ENCODE data around the gene SAMD4B. TPM values are rescaled to one million over a fixed set of nuclear protein-coding genes. Genes with fewer than 3 reads are reported as not detected.

SAMD4B gene
- total and polyA plus RNA-seq, 2 experiments from 2014 or later, result 104 to 172 TPM

DNA sequence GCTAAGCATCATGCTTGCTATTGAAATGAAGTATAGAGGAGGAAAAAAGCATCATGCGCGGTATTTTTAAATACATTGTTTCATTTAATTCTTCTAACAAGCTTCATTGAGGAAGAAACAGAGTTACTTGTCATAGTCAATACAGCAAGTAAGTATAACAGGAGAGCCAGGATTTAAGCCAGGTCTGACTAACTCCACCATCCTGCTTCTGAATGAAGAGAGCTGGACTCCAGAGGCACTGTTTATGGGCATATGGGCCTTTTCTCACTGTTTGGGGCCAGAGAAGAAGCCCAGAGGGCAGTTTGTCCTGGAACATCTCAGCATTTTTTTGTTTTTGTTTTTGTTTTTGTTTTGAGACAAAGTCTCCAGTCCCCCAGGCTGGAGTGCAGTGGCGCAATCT is 7.9 kb downstream of the SAMD4B start (continued):
- TF ChIP-seq, protein P1, sequence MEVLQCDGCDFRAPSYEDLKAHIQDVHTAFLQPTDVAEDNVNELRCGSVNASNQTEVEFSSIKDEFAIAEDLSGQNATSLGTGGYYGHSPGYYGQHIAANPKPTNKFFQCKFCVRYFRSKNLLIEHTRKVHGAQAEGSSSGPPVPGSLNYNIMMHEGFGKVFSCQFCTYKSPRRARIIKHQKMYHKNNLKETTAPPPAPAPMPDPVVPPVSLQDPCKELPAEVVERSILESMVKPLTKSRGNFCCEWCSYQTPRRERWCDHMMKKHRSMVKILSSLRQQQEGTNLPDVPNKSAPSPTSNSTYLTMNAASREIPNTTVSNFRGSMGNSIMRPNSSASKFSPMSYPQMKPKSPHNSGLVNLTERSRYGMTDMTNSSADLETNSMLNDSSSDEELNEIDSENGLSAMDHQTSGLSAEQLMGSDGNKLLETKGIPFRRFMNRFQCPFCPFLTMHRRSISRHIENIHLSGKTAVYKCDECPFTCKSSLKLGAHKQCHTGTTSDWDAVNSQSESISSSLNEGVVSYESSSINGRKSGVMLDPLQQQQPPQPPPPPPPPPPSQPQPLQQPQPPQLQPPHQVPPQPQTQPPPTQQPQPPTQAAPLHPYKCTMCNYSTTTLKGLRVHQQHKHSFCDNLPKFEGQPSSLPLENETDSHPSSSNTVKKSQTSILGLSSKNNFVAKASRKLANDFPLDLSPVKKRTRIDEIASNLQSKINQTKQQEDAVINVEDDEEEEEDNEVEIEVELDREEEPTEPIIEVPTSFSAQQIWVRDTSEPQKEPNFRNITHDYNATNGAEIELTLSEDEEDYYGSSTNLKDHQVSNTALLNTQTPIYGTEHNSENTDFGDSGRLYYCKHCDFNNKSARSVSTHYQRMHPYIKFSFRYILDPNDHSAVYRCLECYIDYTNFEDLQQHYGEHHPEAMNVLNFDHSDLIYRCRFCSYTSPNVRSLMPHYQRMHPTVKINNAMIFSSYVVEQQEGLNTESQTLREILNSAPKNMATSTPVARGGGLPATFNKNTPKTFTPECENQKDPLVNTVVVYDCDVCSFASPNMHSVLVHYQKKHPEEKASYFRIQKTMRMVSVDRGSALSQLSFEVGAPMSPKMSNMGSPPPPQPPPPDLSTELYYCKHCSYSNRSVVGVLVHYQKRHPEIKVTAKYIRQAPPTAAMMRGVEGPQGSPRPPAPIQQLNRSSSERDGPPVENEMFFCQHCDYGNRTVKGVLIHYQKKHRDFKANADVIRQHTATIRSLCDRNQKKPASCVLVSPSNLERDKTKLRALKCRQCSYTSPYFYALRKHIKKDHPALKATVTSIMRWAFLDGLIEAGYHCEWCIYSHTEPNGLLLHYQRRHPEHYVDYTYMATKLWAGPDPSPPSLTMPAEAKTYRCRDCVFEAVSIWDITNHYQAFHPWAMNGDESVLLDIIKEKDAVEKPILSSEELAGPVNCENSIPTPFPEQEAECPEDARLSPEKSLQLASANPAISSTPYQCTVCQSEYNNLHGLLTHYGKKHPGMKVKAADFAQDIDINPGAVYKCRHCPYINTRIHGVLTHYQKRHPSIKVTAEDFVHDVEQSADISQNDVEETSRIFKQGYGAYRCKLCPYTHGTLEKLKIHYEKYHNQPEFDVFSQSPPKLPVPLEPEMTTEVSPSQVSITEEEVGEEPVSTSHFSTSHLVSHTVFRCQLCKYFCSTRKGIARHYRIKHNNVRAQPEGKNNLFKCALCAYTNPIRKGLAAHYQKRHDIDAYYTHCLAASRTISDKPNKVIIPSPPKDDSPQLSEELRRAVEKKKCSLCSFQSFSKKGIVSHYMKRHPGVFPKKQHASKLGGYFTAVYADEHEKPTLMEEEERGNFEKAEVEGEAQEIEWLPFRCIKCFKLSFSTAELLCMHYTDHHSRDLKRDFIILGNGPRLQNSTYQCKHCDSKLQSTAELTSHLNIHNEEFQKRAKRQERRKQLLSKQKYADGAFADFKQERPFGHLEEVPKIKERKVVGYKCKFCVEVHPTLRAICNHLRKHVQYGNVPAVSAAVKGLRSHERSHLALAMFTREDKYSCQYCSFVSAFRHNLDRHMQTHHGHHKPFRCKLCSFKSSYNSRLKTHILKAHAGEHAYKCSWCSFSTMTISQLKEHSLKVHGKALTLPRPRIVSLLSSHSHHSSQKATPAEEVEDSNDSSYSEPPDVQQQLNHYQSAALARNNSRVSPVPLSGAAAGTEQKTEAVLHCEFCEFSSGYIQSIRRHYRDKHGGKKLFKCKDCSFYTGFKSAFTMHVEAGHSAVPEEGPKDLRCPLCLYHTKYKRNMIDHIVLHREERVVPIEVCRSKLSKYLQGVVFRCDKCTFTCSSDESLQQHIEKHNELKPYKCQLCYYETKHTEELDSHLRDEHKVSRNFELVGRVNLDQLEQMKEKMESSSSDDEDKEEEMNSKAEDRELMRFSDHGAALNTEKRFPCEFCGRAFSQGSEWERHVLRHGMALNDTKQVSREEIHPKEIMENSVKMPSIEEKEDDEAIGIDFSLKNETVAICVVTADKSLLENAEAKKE (CRISPR knock-in tag; IDR thresholded peaks at IDR 0.05), result no peak
- no peak for TF ChIP-seq EZH2 (IDR thresholded peaks at IDR 0.05; ENCODE audit: low read depth, unreplicated experiment)
- no peak for TF ChIP-seq JUNB (IDR thresholded peaks at IDR 0.05; ENCODE audit: unreplicated experiment)
- TF ChIP-seq ZNF114 (CRISPR knock-in tag; IDR thresholded peaks at IDR 0.05), result no peak
- TF ChIP-seq STAT1 (IDR thresholded peaks at IDR 0.05; ENCODE audit: unreplicated experiment), result no peak
- no peak for TF ChIP-seq REST (IDR thresholded peaks at IDR 0.05; ENCODE audit: unreplicated experiment)
- no peak for TF ChIP-seq POLR2AphosphoS5 (IDR thresholded peaks at IDR 0.05; ENCODE audit: low read depth)
- no peak for TF ChIP-seq NANOG (IDR thresholded peaks at IDR 0.05; ENCODE audit: borderline replicate concordance)

Data from GM23338 (cell line).